GM12865 (cell line): ENCODE measurements around the gene SLC26A5.

Experiments
- DNase-seq: peaks from one replicate; pipeline ENCODE4 v3.0.0; 2010; ENCODE audit warnings: low read depth
- H3K4me3 ChIP-seq: 2 replicates; pipeline ENCODE4 v1.5.1; 2011; ENCODE audit warnings: mild to moderate bottlenecking, low read depth, low read length, control low read depth
- TF ChIP-seq, protein P1 (sequence below): IDR thresholded peaks from 2 replicates; pipeline ENCODE4 v1.5.1; 2011; ENCODE audit warnings: low read length, control low read depth, low read depth, inconsistent platforms; ENCODE audit not compliant: insufficient read depth; ENCODE audit errors: missing control alignments

SLC26A5 gene

DNA sequence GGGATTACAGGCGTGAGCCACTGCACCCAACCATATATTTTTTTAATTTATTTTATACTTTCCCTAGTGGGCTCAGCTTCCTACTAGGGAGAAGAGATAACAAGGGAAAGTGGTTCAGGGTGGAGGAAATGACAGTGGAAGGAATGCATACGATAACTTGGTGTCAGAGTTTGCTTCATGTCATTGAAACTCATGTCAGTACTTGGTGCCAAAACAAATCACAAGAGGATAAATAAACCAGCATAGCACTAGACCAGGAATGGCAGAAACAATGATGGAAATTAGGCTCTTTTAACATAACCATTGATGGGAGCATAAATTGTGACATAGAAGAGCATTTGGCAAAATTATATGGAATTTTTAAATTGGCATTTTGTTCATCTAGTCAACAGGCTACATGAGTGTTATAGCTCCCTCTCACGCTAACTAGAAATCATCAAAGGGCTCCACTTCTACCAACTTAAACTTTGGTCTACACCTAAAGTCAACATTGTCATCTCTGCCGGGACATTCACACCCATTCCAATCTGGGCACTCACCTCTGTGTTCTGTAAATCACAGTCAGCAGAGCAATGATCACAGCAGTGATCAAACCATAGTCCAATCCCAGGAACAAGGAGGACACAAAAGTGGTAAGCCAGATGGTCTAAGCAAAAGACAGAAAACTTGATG lies 57.4 kb downstream of the SLC26A5 start:
- no peak for DNase-seq
- TF ChIP-seq, protein P1, sequence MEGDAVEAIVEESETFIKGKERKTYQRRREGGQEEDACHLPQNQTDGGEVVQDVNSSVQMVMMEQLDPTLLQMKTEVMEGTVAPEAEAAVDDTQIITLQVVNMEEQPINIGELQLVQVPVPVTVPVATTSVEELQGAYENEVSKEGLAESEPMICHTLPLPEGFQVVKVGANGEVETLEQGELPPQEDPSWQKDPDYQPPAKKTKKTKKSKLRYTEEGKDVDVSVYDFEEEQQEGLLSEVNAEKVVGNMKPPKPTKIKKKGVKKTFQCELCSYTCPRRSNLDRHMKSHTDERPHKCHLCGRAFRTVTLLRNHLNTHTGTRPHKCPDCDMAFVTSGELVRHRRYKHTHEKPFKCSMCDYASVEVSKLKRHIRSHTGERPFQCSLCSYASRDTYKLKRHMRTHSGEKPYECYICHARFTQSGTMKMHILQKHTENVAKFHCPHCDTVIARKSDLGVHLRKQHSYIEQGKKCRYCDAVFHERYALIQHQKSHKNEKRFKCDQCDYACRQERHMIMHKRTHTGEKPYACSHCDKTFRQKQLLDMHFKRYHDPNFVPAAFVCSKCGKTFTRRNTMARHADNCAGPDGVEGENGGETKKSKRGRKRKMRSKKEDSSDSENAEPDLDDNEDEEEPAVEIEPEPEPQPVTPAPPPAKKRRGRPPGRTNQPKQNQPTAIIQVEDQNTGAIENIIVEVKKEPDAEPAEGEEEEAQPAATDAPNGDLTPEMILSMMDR = no peak
- no peak overlapping the region for H3K4me3 ChIP-seq

DNA sequence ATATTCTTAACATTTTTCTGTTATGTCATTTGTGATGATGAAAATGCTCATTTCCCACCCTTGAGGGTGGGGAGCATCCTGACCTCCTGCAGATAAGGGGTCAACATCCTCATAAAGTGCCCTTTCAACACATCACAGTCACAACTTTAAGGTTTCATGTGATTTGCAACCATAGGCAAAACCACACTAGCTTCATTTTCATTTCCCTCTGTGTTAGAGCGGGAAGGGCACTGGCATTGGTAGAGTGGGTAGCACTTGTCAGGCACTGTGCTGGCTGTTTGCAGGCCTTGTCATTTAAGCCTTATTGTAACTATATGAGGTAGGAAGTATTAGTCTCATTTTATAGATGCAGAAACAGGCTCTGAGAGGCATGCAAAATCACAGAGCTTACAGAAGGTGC lies 58.8 kb downstream of the SLC26A5 start:
- TF ChIP-seq, protein P1 = no peak
- no peak overlapping the region for H3K4me3 ChIP-seq
- no peak for DNase-seq

DNA sequence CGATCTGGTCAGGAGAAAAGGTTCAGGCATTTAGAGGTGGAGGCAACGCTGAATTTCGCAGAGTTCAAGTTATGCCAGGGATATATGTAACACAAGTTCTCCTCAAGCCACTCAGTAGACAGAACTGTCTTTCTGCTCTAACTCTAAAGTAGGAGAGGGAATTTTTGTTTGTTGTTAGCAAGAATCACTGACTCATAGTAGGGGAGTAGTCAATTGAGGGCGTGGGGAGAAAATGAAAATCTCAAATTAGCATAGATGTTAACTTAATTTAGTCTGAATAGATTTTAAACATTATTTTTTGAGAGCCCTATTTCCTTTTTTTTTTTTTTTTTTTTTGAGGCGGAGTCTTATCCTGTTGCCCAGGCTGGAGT lies 64.0 kb downstream of the SLC26A5 start:
- TF ChIP-seq, protein P1 = no peak
- DNase-seq = no peak
- H3K4me3 ChIP-seq = no peak overlapping the region

DNA sequence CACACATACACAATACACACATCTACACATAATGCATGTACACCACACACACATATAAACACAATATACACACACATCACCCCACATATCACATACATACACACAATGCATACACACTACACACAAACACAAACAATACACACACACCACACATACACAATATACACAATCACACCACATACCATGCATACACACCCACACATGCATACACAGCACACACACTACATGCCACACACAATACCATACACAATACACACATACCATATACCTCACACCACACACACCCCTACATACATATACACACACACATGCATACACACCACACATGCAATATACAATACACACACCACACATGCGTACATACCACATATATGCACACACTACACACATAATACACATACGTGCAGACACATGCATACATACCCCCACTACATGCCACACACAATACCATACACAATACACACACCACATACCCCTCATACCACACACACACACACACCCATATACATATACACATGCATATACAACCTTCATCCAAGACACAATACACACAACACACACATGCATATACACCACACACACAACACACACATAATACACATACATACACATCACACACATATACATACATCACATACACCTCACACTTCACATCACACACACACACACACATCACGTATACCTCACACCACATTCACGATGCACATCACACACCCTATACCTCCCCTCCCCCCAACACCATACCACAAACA lies 64.6 kb downstream of the SLC26A5 start:
- no peak for DNase-seq
- TF ChIP-seq, protein P1 = no peak

DNA sequence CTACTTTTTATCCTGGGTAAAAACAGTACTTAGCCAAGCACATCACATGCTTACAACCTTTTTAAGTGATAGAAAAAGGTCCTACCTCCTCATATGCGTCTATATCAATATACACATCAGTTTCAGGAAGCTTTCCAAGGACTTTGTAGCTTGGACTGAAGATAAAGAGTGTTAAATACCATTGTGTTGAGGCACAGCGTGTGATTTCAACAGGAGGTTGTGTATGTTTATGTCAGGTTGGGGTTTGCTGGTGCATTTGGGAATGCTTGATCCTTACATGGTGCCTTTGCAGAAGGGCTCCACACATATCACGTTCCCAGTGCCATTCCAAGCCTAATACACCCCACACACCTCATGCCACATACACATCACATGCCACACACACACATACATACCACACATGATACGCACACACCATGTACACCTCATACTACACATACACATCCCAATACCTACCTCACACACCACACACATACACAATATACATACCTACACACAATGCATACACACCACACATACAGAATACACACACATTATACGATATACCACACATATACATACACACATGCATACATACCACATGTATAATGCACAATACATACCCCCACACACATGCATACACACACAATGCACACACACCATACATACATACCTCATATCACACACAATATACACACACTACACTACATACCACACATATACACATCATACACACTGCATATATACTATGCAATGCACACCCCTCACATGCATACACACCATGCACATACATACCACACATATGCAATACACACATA lies 65.4 kb downstream of the SLC26A5 start:
- no peak for DNase-seq
- no peak overlapping the region for H3K4me3 ChIP-seq
- TF ChIP-seq, protein P1 = no peak

More for the DNA sequence above, 64.6 kb downstream of the SLC26A5 start:
- no peak overlapping the region for H3K4me3 ChIP-seq

DNA sequence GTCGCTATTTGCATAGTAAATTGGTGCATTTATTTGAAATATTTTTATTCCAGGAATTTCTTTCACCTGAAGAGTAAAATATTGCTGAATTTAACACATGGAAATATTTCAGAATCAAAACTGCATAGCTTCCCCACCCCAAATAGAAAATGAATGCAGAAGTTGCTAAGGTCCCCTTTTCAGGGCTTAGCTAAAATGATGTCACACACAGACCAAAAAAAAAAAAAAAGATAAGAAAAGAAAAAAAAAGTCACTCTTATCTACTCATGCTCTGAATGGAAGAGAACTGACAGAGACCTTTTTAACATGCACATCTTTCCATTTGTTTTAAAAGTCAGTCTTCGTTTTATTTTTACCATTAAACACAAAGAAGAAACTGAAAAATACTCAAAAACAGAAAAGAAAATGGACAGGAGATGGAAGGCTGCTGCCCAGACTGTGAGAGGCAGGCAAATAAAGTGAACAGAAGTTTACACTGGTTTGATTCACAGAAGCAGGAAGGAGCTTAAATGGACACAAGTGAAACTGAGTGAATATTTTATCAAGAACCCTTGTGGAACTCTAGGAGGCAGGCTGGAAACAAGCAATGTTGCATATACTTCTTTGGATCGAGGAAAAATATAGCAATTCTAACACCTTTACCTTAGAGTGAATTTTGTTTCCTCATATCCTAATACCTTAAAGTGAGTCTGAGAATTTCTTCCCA lies 66.6 kb downstream of the SLC26A5 start:
- TF ChIP-seq, protein P1 = no peak
- no peak overlapping the region for H3K4me3 ChIP-seq
- DNase-seq = no peak
